Activated T-cell treated with anti-CD3 and anti-CD28 coated beads, Interleukin-2, amount 50 U/mL, for 4 hours (primary cell): ENCODE data around the gene RPGRIP1. TPM values are rescaled to one million over a fixed set of nuclear protein-coding genes. Genes with fewer than 3 reads are reported as not detected.

Experiments
- total RNA-seq, 3 donors: library from RNA; stranded (reverse); gene quantifications; one replicate each; pipeline ENCODE4 v1.2.1, GENCODE V29; 2021

RPGRIP1 gene
- total RNA-seq, 3 donors from 2014 or later: 0.08 to 0.35 TPM; not detected in 1

Other genes with a start within 250 kb of the RPGRIP1 start
- not detected for gene TPPP2, start 249.9 kb upstream of the RPGRIP1 start, total RNA-seq
- gene RNASE13, start 245.3 kb upstream of the RPGRIP1 start, total RNA-seq: not detected
- not detected for gene RNASE7, start 237.7 kb upstream of the RPGRIP1 start, total RNA-seq
- not detected for gene RNASE8, start 222.3 kb upstream of the RPGRIP1 start, total RNA-seq
- gene ARHGEF40, start 209.8 kb upstream of the RPGRIP1 start, total RNA-seq: under 1 TPM; 0.11 to 0.35 (median 0.23) TPM
- gene ZNF219, start 181.4 kb upstream of the RPGRIP1 start, total RNA-seq: 1 to 10 TPM; 5.5 to 7.0 (median 6.5) TPM
- not detected for gene TMEM253, start 179.0 kb upstream of the RPGRIP1 start, total RNA-seq
- not detected for gene OR5AU1, start 124.0 kb upstream of the RPGRIP1 start, total RNA-seq
- gene HNRNPC, start 10.6 kb upstream of the RPGRIP1 start, total RNA-seq: 1,000 to 10,000 TPM; 1,181 to 1,256 (median 1,185) TPM
- gene SUPT16H, start 103.9 kb downstream of the RPGRIP1 start, total RNA-seq: 100 to 1,000 TPM; 166 to 187 (median 173) TPM
- gene CHD8, start 176.0 kb downstream of the RPGRIP1 start, total RNA-seq: 10 to 100 TPM; 82.1 to 84.1 (median 84.1) TPM
- 10 to 100 TPM; 25.4 to 30.3 (median 25.9) TPM for gene RAB2B, start 196.9 kb downstream of the RPGRIP1 start, total RNA-seq
- gene TOX4, start 197.1 kb downstream of the RPGRIP1 start, total RNA-seq: 10 to 100 TPM; 76.8 to 97.1 (median 92.6) TPM
- gene METTL3, start 231.3 kb downstream of the RPGRIP1 start, total RNA-seq: 10 to 100 TPM; 45.0 to 47.7 (median 45.0) TPM
- gene SALL2, start 246.3 kb downstream of the RPGRIP1 start, total RNA-seq: 1 to 10 TPM; 1.4 to 1.8 (median 1.4) TPM